ENCODE results near the gene SYT2.

The SYT2 gene

GRCh38 chr1:202697038-202697437, 13.2 kb downstream of the SYT2 start:
- H3K4me3 ChIP-seq (ENCODE audit: control insufficient read depth, low read depth, low read length): no peak overlapping the region
- TF ChIP-seq CTCF (IDR thresholded peaks at IDR 0.05; ENCODE audit: control insufficient read depth, insufficient read depth, low read depth, low read length, missing control alignments): no peak
- no peak for DNase-seq (ENCODE audit: low read depth)

GRCh38 chr1:202694314-202694713, 15.9 kb downstream of the SYT2 start:
- no peak overlapping the region for H3K4me3 ChIP-seq (ENCODE audit: control insufficient read depth, low read depth, low read length)
- TF ChIP-seq CTCF (IDR thresholded peaks at IDR 0.05; ENCODE audit: control insufficient read depth, insufficient read depth, low read depth, low read length, missing control alignments): no peak
- DNase-seq (ENCODE audit: low read depth): no peak

- no peak for DNase-seq (ENCODE audit: low read depth)
- peak; percentile 34 for TF ChIP-seq CTCF (IDR thresholded peaks at IDR 0.05; ENCODE audit: control insufficient read depth, insufficient read depth, low read depth, low read length, missing control alignments)
- H3K4me3 ChIP-seq (ENCODE audit: control insufficient read depth, low read depth, low read length): no peak overlapping the region
Measured at GRCh38 chr1:202692959-202693555, 17.2 kb downstream of the SYT2 start.

GRCh38 chr1:202691816-202692215, 18.4 kb downstream of the SYT2 start:
- no peak for TF ChIP-seq CTCF (IDR thresholded peaks at IDR 0.05; ENCODE audit: control insufficient read depth, insufficient read depth, low read depth, low read length, missing control alignments)
- DNase-seq (ENCODE audit: low read depth): no peak
- H3K4me3 ChIP-seq (ENCODE audit: control insufficient read depth, low read depth, low read length): no peak overlapping the region

GRCh38 chr1:202689493-202690342, 20.5 kb downstream of the SYT2 start:
- DNase-seq (ENCODE audit: low read depth): no peak
- no peak for TF ChIP-seq CTCF (IDR thresholded peaks at IDR 0.05; ENCODE audit: control insufficient read depth, insufficient read depth, low read depth, low read length, missing control alignments)
- no peak overlapping the region for H3K4me3 ChIP-seq (ENCODE audit: control insufficient read depth, low read depth, low read length)

GRCh38 chr1:202689082-202689481, 21.2 kb downstream of the SYT2 start:
- H3K4me3 ChIP-seq (ENCODE audit: control insufficient read depth, low read depth, low read length): no peak overlapping the region
- no peak for TF ChIP-seq CTCF (IDR thresholded peaks at IDR 0.05; ENCODE audit: control insufficient read depth, insufficient read depth, low read depth, low read length, missing control alignments)

More at GRCh38 chr1:202689082-202689481, 21.2 kb downstream of the SYT2 start:
- no peak for DNase-seq (ENCODE audit: low read depth)
